Subcutaneous abdominal adipose tissue (tissue), 5 donors: ENCODE results near the gene RTP2.

ENCODE experiments used
- H3K27ac ChIP-seq: one replicate; pipeline ENCODE4 v1.7.0; 2013; ENCODE audit warnings: low read depth, mild to moderate bottlenecking, inconsistent platforms, low read length, moderate library complexity
- H3K27me3 ChIP-seq, 5 donors: one replicate each; pipeline ENCODE4 v1.7.0; 2013; ENCODE audit warnings: low read length in 5 of 5, inconsistent platforms in 1 of 5; ENCODE audit not compliant: control insufficient read depth in 5 of 5, insufficient read depth in 4 of 5
- H3K36me3 ChIP-seq, 5 donors: one replicate each; pipeline ENCODE4 v1.7.0; 2013; ENCODE audit warnings: low read length in 5 of 5; ENCODE audit not compliant: control insufficient read depth in 5 of 5, insufficient read depth in 5 of 5
- H3K4me1 ChIP-seq, 5 donors: one replicate each; pipeline ENCODE4 v1.7.0; 2013; ENCODE audit warnings: low read length in 5 of 5, mild to moderate bottlenecking in 3 of 5, moderate library complexity in 1 of 5; ENCODE audit not compliant: control insufficient read depth in 5 of 5, insufficient read depth in 5 of 5
- H3K4me3 ChIP-seq, 5 donors: one replicate each; pipeline ENCODE4 v1.7.0; 2013; ENCODE audit warnings: low read length in 5 of 5, low read depth in 1 of 5
- H3K9ac ChIP-seq, 5 donors: one replicate each; pipeline ENCODE4 v1.7.0; 2013; ENCODE audit warnings: low read length in 5 of 5, mild to moderate bottlenecking in 4 of 5, moderate library complexity in 3 of 5
- H3K9me3 ChIP-seq, 5 donors: one replicate each; pipeline ENCODE4 v1.7.0; 2013; ENCODE audit warnings: low read length in 5 of 5; ENCODE audit not compliant: control insufficient read depth in 5 of 5
- donor health status: healthy.
- donor health status: healthy.
- donor health status: healthy.
- donor health status: healthy.
- donor health status: healthy.

RTP2 gene

GRCh38 chr3:187717572-187717971 lies 15.2 kb upstream of the RTP2 start:
- H3K27ac ChIP-seq, result no peak overlapping the region
- no peak overlapping the region for H3K9ac ChIP-seq
- H3K4me1 ChIP-seq, result peaks cover 0 to 10% (median 4%) of the 10 kb centered on the region in 5 donors
- peaks cover 8 to 23% (median 17%) of the 10 kb centered on the region in 5 donors for H3K36me3 ChIP-seq
- H3K9me3 ChIP-seq, result no peaks in the 10 kb centered on the region
- no peak overlapping the region for H3K4me3 ChIP-seq
- H3K27me3 ChIP-seq, result no peaks in the 10 kb centered on the region

GRCh38 chr3:187714404-187714979 lies 12.1 kb upstream of the RTP2 start:
- H3K4me3 ChIP-seq, result no peak overlapping the region
- H3K9me3 ChIP-seq, result no peaks in the 10 kb centered on the region
- H3K27ac ChIP-seq, result no peak overlapping the region
- no peaks in the 10 kb centered on the region for H3K36me3 ChIP-seq
- peaks cover 0 to 4% (median 0%) of the 10 kb centered on the region in 5 donors for H3K4me1 ChIP-seq
- no peak overlapping the region for H3K9ac ChIP-seq
- no peaks in the 10 kb centered on the region for H3K27me3 ChIP-seq

- Histone ChIP-seq H3K27me3 (no peaks in the 10 kb centered on the region), H3K4me1 (peaks cover 0 to 4% (median 0%) of the 10 kb centered on the region in 5 donors), H3K36me3 (no peaks in the 10 kb centered on the region), H3K27ac (no peak overlapping the region), H3K4me3 (no peak overlapping the region), H3K9me3 (no peaks in the 10 kb centered on the region), H3K9ac (no peak overlapping the region)
Observed at GRCh38 chr3:187713504-187713903, 11.1 kb upstream of the RTP2 start.

GRCh38 chr3:187709155-187709554 lies 6.8 kb upstream of the RTP2 start:
- Histone ChIP-seq H3K36me3 (no peaks in the 10 kb centered on the region), H3K27me3 (no peaks in the 10 kb centered on the region), H3K9ac (no peak overlapping the region), H3K9me3 (no peaks in the 10 kb centered on the region), H3K4me1 (peaks cover 0 to 4% (median 3%) of the 10 kb centered on the region in 5 donors), H3K4me3 (no peak overlapping the region), H3K27ac (no peak overlapping the region)

GRCh38 chr3:187708696-187709095 lies 6.3 kb upstream of the RTP2 start:
- Histone ChIP-seq H3K27me3 (no peaks in the 10 kb centered on the region), H3K36me3 (no peaks in the 10 kb centered on the region), H3K27ac (no peak overlapping the region), H3K9me3 (no peaks in the 10 kb centered on the region), H3K9ac (no peak overlapping the region), H3K4me3 (no peak overlapping the region), H3K4me1 (peaks cover 0 to 3% (median 2%) of the 10 kb centered on the region in 5 donors)

- H3K27me3 ChIP-seq, result no peaks in the 10 kb centered on the region
- no peak overlapping the region for H3K4me3 ChIP-seq
- H3K9ac ChIP-seq, result no peak overlapping the region
- H3K9me3 ChIP-seq, result no peaks in the 10 kb centered on the region
- no peak overlapping the region for H3K27ac ChIP-seq
- H3K36me3 ChIP-seq, result no peaks in the 10 kb centered on the region
- peaks cover 0 to 3% (median 0%) of the 10 kb centered on the region in 5 donors for H3K4me1 ChIP-seq
Observed at GRCh38 chr3:187706971-187707370, 4.6 kb upstream of the RTP2 start.

GRCh38 chr3:187705164-187705563 lies 2.8 kb upstream of the RTP2 start:
- Histone ChIP-seq H3K36me3 (no peaks in the 10 kb centered on the region), H3K4me3 (no peak overlapping the region), H3K9me3 (no peaks in the 10 kb centered on the region), H3K4me1 (peaks cover 0 to 3% (median 0%) of the 10 kb centered on the region in 5 donors), H3K9ac (no peak overlapping the region), H3K27ac (no peak overlapping the region), H3K27me3 (no peaks in the 10 kb centered on the region)

- Histone ChIP-seq H3K27ac (no peak overlapping the region), H3K27me3 (peaks cover 0 to 5% (median 3%) of the 10 kb centered on the region in 5 donors), H3K9me3 (no peaks in the 10 kb centered on the region), H3K36me3 (no peaks in the 10 kb centered on the region), H3K9ac (no peak overlapping the region), H3K4me1 (no peaks in the 10 kb centered on the region), H3K4me3 (no peak overlapping the region)
Observed at GRCh38 chr3:187700249-187700648, 2.1 kb downstream of the RTP2 start.

GRCh38 chr3:187698499-187699399 lies 3.6 kb downstream of the RTP2 start:
- no peaks in the 10 kb centered on the region for H3K36me3 ChIP-seq
- H3K27me3 ChIP-seq, result peaks cover 0 to 6% (median 3%) of the 10 kb centered on the region in 5 donors
- no peak overlapping the region for H3K9ac ChIP-seq
- H3K4me3 ChIP-seq, result no peak overlapping the region
- H3K27ac ChIP-seq, result no peak overlapping the region
- H3K9me3 ChIP-seq, result no peaks in the 10 kb centered on the region
- H3K4me1 ChIP-seq, result no peaks in the 10 kb centered on the region

- no peaks in the 10 kb centered on the region for H3K9me3 ChIP-seq
- H3K9ac ChIP-seq, result no peak overlapping the region
- no peaks in the 10 kb centered on the region for H3K4me1 ChIP-seq
- H3K27ac ChIP-seq, result no peak overlapping the region
- H3K27me3 ChIP-seq, result peaks cover 0 to 9% (median 3%) of the 10 kb centered on the region in 5 donors
- H3K36me3 ChIP-seq, result no peaks in the 10 kb centered on the region
- H3K4me3 ChIP-seq, result no peak overlapping the region
Observed at GRCh38 chr3:187696021-187696420, 6.3 kb downstream of the RTP2 start.
